ENCODE data around the gene MDC1.
A peak's percentile ranks its signal among the peaks of the same experiment; 100 is the strongest.

The MDC1 gene

GRCh38 chr6:30732237-30732943, 15.3 kb upstream of the MDC1 start:
- Histone ChIP-seq H3K4me2 (ENCODE audit: low read length) (no peak overlapping the region), H3K36me3 (ENCODE audit: control insufficient read depth, low read length) (peaks cover 47% of the 10 kb centered on the region), H3K9me2 (replicated peaks; ENCODE audit: control insufficient read depth, low read length) (no peaks in the 10 kb centered on the region), H3K27ac (ENCODE audit: low read depth, low read length) (no peak overlapping the region), H3K9me3 (ENCODE audit: control insufficient read depth, insufficient read depth, low read length) (no peaks in the 10 kb centered on the region), H3K27me3 (ENCODE audit: control insufficient read depth, low read length) (no peaks in the 10 kb centered on the region), H3K79me2 (ENCODE audit: control insufficient read depth, low read length) (0 out of 2 replicates have a peak, but pooled peaks cover under 1% of the 10 kb centered on the region), H3K4me3 (ENCODE audit: low read length) (no peak overlapping the region), H3F3A (ENCODE audit: control insufficient read depth, insufficient read depth) (peaks cover 18% of the 10 kb centered on the region), H3K4me1 (ENCODE audit: control insufficient read depth, low read length) (peaks cover 33% of the 10 kb centered on the region), H4K20me1 (ENCODE audit: control insufficient read depth, insufficient read depth, low read depth, low read length) (0 out of 2 replicates have a peak, but pooled peaks cover 2% of the 10 kb centered on the region)
- no peak for TF ChIP-seq EZH2phosphoT487 (IDR thresholded peaks at IDR 0.05; ENCODE audit: borderline replicate concordance, low read length)
- TF ChIP-seq, protein P1, sequence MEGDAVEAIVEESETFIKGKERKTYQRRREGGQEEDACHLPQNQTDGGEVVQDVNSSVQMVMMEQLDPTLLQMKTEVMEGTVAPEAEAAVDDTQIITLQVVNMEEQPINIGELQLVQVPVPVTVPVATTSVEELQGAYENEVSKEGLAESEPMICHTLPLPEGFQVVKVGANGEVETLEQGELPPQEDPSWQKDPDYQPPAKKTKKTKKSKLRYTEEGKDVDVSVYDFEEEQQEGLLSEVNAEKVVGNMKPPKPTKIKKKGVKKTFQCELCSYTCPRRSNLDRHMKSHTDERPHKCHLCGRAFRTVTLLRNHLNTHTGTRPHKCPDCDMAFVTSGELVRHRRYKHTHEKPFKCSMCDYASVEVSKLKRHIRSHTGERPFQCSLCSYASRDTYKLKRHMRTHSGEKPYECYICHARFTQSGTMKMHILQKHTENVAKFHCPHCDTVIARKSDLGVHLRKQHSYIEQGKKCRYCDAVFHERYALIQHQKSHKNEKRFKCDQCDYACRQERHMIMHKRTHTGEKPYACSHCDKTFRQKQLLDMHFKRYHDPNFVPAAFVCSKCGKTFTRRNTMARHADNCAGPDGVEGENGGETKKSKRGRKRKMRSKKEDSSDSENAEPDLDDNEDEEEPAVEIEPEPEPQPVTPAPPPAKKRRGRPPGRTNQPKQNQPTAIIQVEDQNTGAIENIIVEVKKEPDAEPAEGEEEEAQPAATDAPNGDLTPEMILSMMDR (IDR thresholded peaks at IDR 0.05; ENCODE audit: low read depth, low read length, poor library complexity, severe bottlenecking) = no peak

DNA sequence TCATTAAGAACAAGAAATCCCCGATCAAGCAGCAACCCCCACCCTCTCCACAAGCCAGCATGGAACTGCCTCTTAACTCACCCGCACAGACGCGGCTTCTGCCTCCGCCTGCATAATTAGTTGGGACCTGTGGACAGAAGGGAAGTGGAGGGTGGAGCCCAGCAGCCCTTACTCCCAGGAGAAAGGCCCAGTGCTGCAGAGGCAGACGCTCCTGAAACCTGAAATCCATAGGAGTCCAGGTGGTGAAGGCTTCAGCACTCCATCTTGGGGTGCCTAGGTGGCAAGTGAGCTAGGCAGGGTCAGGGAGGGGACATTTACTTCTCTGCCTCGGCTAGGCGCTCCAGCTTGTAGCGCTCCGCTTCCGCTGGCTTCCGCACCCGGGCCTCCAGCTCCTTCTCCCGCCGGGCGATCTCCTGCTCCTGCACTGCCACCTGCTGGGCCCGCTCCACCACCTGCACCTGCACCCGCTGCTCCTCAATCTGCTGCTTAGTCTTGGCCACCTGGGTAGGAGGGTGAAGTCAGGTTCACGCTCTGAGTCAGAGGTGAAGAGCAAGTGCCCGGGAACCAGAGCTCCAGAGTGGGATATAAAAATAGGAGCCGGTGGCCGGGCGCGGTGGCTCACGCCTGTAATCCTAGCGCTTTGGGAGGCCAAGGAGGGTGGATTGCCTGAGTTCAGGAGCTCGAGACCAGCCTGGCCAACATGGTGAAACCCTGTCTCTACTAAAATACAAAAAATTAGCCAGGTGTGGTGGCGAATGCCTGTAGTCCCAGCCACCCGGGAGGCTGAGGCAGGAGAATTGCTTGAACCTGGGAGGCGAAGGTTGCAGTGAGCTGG, 13.7 kb upstream of the MDC1 start:
- no peak overlapping the region for H3K27ac ChIP-seq (ENCODE audit: low read depth, low read length)
- 0 out of 2 replicates have a peak, but pooled peaks cover 2% of the 10 kb centered on the region for H4K20me1 ChIP-seq (ENCODE audit: control insufficient read depth, insufficient read depth, low read depth, low read length)
- 0 out of 2 replicates have a peak, but pooled peaks cover 2% of the 10 kb centered on the region for H3K79me2 ChIP-seq (ENCODE audit: control insufficient read depth, low read length)
- peaks cover 32% of the 10 kb centered on the region for H3F3A ChIP-seq (ENCODE audit: control insufficient read depth, insufficient read depth)
- H3K4me2 ChIP-seq (ENCODE audit: low read length) = peak overlapping the region; percentile 56
- peaks cover 21% of the 10 kb centered on the region for H3K4me1 ChIP-seq (ENCODE audit: control insufficient read depth, low read length)
- TF ChIP-seq EZH2phosphoT487 (IDR thresholded peaks at IDR 0.05; ENCODE audit: borderline replicate concordance, low read length) = no peak
- TF ChIP-seq, protein P1 (IDR thresholded peaks at IDR 0.05; ENCODE audit: low read depth, low read length, poor library complexity, severe bottlenecking) = peak; percentile 87
- no peaks in the 10 kb centered on the region for H3K9me3 ChIP-seq (ENCODE audit: control insufficient read depth, insufficient read depth, low read length)
- no peaks in the 10 kb centered on the region for H3K9me2 ChIP-seq (replicated peaks; ENCODE audit: control insufficient read depth, low read length)
- no peaks in the 10 kb centered on the region for H3K27me3 ChIP-seq (ENCODE audit: control insufficient read depth, low read length)
- H3K4me3 ChIP-seq (ENCODE audit: low read length) = peak overlapping the region; percentile 27
- H3K36me3 ChIP-seq (ENCODE audit: control insufficient read depth, low read length) = peaks cover 49% of the 10 kb centered on the region

- Histone ChIP-seq H3K9me3 (ENCODE audit: control insufficient read depth, insufficient read depth, low read length) (no peaks in the 10 kb centered on the region), H3K4me2 (ENCODE audit: low read length) (no peak overlapping the region), H3K9me2 (replicated peaks; ENCODE audit: control insufficient read depth, low read length) (no peaks in the 10 kb centered on the region), H3K4me3 (ENCODE audit: low read length) (no peak overlapping the region), H3K4me1 (ENCODE audit: control insufficient read depth, low read length) (peaks cover 42% of the 10 kb centered on the region), H4K20me1 (ENCODE audit: control insufficient read depth, insufficient read depth, low read depth, low read length) (peaks cover 10% of the 10 kb centered on the region), H3F3A (ENCODE audit: control insufficient read depth, insufficient read depth) (peaks cover 58% of the 10 kb centered on the region), H3K36me3 (ENCODE audit: control insufficient read depth, low read length) (peaks cover 66% of the 10 kb centered on the region), H3K27ac (ENCODE audit: low read depth, low read length) (no peak overlapping the region), H3K27me3 (ENCODE audit: control insufficient read depth, low read length) (no peaks in the 10 kb centered on the region), H3K79me2 (ENCODE audit: control insufficient read depth, low read length) (peaks cover 23% of the 10 kb centered on the region)
- TF ChIP-seq EZH2phosphoT487 (IDR thresholded peaks at IDR 0.05; ENCODE audit: borderline replicate concordance, low read length) = no peak
- TF ChIP-seq, protein P1 (IDR thresholded peaks at IDR 0.05; ENCODE audit: low read depth, low read length, poor library complexity, severe bottlenecking) = no peak
Observed at GRCh38 chr6:30727920-30728553, 11.0 kb upstream of the MDC1 start.

All from DOHH2 (cell line).